ENCODE measurements around the gene FRY. TPM values are rescaled to one million over a fixed set of nuclear protein-coding genes. Genes with fewer than 3 reads are reported as not detected.
"Not testable (repeated sequence)": the region's sequence is repeated elsewhere in the genome, so short reads cannot be mapped to it uniquely, and the experiment has no call there.

The FRY gene
- total and polyA plus RNA-seq, 2 of the 13 experiments (the other 11 are each of a cell fraction or from before 2014, with no cell fraction given), result 8.2 to 13.1 TPM

DNA sequence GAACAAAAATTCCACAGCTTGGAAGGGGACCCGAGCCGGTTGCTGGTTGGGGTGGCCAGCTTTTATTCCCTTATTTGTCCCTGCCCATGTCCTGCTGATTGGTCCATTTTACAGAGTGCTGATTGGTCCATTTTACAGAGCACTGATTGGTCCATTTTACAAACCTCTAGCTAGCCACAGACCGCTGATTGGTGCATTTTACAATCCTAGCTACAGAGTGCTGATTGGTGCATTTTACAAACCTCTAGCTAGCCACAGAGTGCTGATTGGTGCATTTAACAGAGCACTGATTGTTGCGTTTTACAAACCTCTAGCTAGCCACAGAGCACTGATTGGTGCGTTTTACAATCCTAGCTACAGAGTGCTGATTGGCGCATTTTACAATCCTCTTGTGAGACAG is 37.2 kb upstream of the FRY start:
- FAIRE-seq; intact Hi-C loops (cut with micrococcal nuclease; ENCODE audit: unreplicated experiment); POLR2A ChIA-PET; H3K4me2 ChIP-seq (ENCODE audit: low read depth, low read length); H3K9ac ChIP-seq (ENCODE audit: insufficient read depth, low read depth, low read length); BruUV-seq (replicated peaks); H3K4me1 ChIP-seq (ENCODE audit: insufficient read depth, low read length); CTCF ChIA-PET (ENCODE audit: low intra/inter-chr PET ratio, low total read pairs); H2AFZ ChIP-seq (ENCODE audit: low read length); H3K4me3 ChIP-seq (replicated peaks in 1 of 3; ENCODE audit: insufficient read depth in 1 of 3, low read depth in 2 of 3, low read length in 3 of 3); H3K9me3 ChIP-seq (ENCODE audit: low read length); in situ Hi-C loops (cut with HindIII; ENCODE audit: extremely low pct_ligation_motif_present, low pct_unique_long_range_greater_than_20kb); H3K27me3 ChIP-seq (ENCODE audit: control insufficient read depth in 1 of 2, insufficient read depth in 2 of 2, low read length in 2 of 2); H3K36me3 ChIP-seq (replicated peaks in 1 of 2; ENCODE audit: control insufficient read depth in 1 of 2, insufficient read depth in 2 of 2, low read length in 2 of 2); H3K27ac ChIP-seq (ENCODE audit: extremely low read length, insufficient read depth, low read length); DNase-seq (ENCODE audit: low spot score); H3K79me2 ChIP-seq (ENCODE audit: insufficient read depth, low read length); H4K20me1 ChIP-seq (ENCODE audit: insufficient read depth, low read length); ATAC-seq: not testable (repeated sequence)
- WGBS (ENCODE audit: low lambda C conversion rate), result 85% methylated on average over 6 of the region's 6 CpGs
- TF ChIP-seq NFYB (CRISPR knock-in tag; IDR thresholded peaks at IDR 0.05), result peak; percentile 28; the same call in 1 of the 2 replicates
- TF ChIP-seq MAFK (conservative IDR thresholded peaks at IDR 0.05 in 1 of 2, IDR thresholded peaks at IDR 0.05 in 1 of 2; ENCODE audit: low read length in 2 of 2), result 0 out of 4 replicates have a peak, but pooled peaks of 1 of the 2 experiments have one; percentile 11

DNA sequence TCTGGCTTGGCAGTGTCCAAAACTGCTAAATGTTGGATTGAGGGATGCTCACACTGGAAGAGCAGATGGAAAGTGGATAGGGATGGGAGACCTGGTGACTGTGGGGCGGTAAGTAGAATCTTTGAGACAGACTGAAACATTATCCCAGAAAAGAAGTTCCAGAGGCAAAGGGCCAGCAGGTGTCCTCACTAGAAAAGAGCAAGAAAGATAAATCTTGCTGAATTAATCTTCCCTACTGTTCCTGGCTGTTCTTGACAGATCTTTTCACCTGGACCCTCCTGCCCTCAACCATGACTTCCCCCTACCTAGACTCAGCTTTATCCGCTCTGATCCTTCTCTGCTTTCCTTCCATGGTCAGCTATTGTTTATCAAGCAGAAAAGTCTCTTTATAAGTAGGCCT is 35.0 kb upstream of the FRY start:
- H3K9me3 ChIP-seq (ENCODE audit: low read length), result no peaks in the 10 kb centered on the region
- FAIRE-seq (no peak), DNase-seq (ENCODE audit: low spot score) (no peak), ATAC-seq (0 out of 3 replicates have a peak, but pooled peaks have one; percentile 24)
- ChIA-PET CTCF (ENCODE audit: low intra/inter-chr PET ratio, low total read pairs) (no interaction called here), POLR2A (no interaction called here)
- no peaks in the 10 kb centered on the region for H3K27me3 ChIP-seq (ENCODE audit: control insufficient read depth in 1 of 2, insufficient read depth in 2 of 2, low read length in 2 of 2)
- H3K4me3 ChIP-seq (replicated peaks in 1 of 3; ENCODE audit: insufficient read depth in 1 of 3, low read depth in 2 of 3, low read length in 3 of 3), result no peak overlapping the region
- H3K79me2 ChIP-seq (ENCODE audit: insufficient read depth, low read length), result no peaks in the 10 kb centered on the region
- H3K9ac ChIP-seq (ENCODE audit: insufficient read depth, low read depth, low read length), result no peak overlapping the region
- H2AFZ ChIP-seq (ENCODE audit: low read length), result no peak overlapping the region
- intact Hi-C loops (cut with micrococcal nuclease; ENCODE audit: unreplicated experiment) (no loop called here), in situ Hi-C loops (cut with HindIII; ENCODE audit: extremely low pct_ligation_motif_present, low pct_unique_long_range_greater_than_20kb) (no loop called here)
- 16% methylated on average over 2 of the region's 2 CpGs for WGBS (ENCODE audit: low lambda C conversion rate)
- peaks cover 5% of the 10 kb centered on the region for H3K4me1 ChIP-seq (ENCODE audit: insufficient read depth, low read length)
- H3K4me2 ChIP-seq (ENCODE audit: low read depth, low read length), result no peak overlapping the region
- no peaks in the 10 kb centered on the region for H4K20me1 ChIP-seq (ENCODE audit: insufficient read depth, low read length)
- no TSS peak for BruUV-seq (replicated peaks)
- no peaks in the 10 kb centered on the region for H3K36me3 ChIP-seq (replicated peaks in 1 of 2; ENCODE audit: control insufficient read depth in 1 of 2, insufficient read depth in 2 of 2, low read length in 2 of 2)
- H3K27ac ChIP-seq (ENCODE audit: extremely low read length, insufficient read depth, low read length), result no peak overlapping the region
- TF ChIP-seq PHF5A (CRISPR knock-in tag; IDR thresholded peaks at IDR 0.05; ENCODE audit: low read depth, unreplicated experiment) (no peak), NFRKB (IDR thresholded peaks at IDR 0.05) (no peak), STAG1 (CRISPR knock-in tag; IDR thresholded peaks at IDR 0.05) (peak; percentile 40), GTF3A (CRISPR knock-in tag; conservative IDR thresholded peaks at IDR 0.05) (no peak), ERF (CRISPR knock-in tag; IDR thresholded peaks at IDR 0.05) (no peak), ZNF496 (CRISPR knock-in tag; IDR thresholded peaks at IDR 0.05; ENCODE audit: insufficient replicate concordance) (no peak), KLF15 (CRISPR knock-in tag; IDR thresholded peaks at IDR 0.05; ENCODE audit: borderline replicate concordance) (no peak), REL (CRISPR knock-in tag; conservative IDR thresholded peaks at IDR 0.05) (no peak), SRSF1 (optimal IDR thresholded peaks at IDR 0.05; ENCODE audit: low read depth, low read length) (no peak)
- TF ChIP-seq, protein P1, sequence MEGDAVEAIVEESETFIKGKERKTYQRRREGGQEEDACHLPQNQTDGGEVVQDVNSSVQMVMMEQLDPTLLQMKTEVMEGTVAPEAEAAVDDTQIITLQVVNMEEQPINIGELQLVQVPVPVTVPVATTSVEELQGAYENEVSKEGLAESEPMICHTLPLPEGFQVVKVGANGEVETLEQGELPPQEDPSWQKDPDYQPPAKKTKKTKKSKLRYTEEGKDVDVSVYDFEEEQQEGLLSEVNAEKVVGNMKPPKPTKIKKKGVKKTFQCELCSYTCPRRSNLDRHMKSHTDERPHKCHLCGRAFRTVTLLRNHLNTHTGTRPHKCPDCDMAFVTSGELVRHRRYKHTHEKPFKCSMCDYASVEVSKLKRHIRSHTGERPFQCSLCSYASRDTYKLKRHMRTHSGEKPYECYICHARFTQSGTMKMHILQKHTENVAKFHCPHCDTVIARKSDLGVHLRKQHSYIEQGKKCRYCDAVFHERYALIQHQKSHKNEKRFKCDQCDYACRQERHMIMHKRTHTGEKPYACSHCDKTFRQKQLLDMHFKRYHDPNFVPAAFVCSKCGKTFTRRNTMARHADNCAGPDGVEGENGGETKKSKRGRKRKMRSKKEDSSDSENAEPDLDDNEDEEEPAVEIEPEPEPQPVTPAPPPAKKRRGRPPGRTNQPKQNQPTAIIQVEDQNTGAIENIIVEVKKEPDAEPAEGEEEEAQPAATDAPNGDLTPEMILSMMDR (CRISPR knock-in tag; IDR thresholded peaks at IDR 0.05), result peak; percentile 35
- TF ChIP-seq, protein P2, sequence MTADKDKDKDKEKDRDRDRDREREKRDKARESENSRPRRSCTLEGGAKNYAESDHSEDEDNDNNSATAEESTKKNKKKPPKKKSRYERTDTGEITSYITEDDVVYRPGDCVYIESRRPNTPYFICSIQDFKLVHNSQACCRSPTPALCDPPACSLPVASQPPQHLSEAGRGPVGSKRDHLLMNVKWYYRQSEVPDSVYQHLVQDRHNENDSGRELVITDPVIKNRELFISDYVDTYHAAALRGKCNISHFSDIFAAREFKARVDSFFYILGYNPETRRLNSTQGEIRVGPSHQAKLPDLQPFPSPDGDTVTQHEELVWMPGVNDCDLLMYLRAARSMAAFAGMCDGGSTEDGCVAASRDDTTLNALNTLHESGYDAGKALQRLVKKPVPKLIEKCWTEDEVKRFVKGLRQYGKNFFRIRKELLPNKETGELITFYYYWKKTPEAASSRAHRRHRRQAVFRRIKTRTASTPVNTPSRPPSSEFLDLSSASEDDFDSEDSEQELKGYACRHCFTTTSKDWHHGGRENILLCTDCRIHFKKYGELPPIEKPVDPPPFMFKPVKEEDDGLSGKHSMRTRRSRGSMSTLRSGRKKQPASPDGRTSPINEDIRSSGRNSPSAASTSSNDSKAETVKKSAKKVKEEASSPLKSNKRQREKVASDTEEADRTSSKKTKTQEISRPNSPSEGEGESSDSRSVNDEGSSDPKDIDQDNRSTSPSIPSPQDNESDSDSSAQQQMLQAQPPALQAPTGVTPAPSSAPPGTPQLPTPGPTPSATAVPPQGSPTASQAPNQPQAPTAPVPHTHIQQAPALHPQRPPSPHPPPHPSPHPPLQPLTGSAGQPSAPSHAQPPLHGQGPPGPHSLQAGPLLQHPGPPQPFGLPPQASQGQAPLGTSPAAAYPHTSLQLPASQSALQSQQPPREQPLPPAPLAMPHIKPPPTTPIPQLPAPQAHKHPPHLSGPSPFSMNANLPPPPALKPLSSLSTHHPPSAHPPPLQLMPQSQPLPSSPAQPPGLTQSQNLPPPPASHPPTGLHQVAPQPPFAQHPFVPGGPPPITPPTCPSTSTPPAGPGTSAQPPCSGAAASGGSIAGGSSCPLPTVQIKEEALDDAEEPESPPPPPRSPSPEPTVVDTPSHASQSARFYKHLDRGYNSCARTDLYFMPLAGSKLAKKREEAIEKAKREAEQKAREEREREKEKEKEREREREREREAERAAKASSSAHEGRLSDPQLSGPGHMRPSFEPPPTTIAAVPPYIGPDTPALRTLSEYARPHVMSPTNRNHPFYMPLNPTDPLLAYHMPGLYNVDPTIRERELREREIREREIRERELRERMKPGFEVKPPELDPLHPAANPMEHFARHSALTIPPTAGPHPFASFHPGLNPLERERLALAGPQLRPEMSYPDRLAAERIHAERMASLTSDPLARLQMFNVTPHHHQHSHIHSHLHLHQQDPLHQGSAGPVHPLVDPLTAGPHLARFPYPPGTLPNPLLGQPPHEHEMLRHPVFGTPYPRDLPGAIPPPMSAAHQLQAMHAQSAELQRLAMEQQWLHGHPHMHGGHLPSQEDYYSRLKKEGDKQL (CRISPR knock-in tag; IDR thresholded peaks at IDR 0.05; ENCODE audit: low read depth), result no peak

Measured in HepG2 (cell line).